ENCODE data around the gene GPRIN1. TPM values are rescaled to one million over a fixed set of nuclear protein-coding genes. Genes with fewer than 3 reads are reported as not detected.

The GPRIN1 gene
- total RNA-seq, 4 donors from 2014 or later: 1.6 to 9.7 (median 3.6) TPM

DNA sequence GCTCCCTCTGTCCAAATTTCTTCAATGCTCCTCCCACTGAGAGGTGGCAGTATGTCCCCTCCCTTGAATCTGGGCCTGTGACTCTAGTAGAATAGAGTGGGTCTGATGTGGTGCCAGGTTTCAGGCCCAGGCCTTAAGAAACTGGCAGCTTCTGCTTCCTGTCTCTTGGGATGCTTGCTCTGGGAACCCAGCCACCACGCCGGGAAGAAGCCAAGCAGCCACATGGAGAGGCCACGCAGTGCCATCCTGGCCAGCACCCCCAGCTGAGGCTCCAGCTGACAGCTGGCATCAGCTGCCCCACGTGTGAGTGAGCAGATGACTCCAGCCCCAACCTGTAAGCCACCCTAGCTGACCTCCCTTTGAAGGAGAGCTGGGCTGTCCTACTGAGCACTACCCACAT is 30.0 kb upstream of the GPRIN1 start:
- TF ChIP-seq POLR2AphosphoS5 (IDR thresholded peaks at IDR 0.05) (no peak), POLR2A (IDR thresholded peaks at IDR 0.05) (no peak), EP300 (IDR thresholded peaks at IDR 0.05; ENCODE audit: low read depth) (no peak)
- TF ChIP-seq, protein P1, sequence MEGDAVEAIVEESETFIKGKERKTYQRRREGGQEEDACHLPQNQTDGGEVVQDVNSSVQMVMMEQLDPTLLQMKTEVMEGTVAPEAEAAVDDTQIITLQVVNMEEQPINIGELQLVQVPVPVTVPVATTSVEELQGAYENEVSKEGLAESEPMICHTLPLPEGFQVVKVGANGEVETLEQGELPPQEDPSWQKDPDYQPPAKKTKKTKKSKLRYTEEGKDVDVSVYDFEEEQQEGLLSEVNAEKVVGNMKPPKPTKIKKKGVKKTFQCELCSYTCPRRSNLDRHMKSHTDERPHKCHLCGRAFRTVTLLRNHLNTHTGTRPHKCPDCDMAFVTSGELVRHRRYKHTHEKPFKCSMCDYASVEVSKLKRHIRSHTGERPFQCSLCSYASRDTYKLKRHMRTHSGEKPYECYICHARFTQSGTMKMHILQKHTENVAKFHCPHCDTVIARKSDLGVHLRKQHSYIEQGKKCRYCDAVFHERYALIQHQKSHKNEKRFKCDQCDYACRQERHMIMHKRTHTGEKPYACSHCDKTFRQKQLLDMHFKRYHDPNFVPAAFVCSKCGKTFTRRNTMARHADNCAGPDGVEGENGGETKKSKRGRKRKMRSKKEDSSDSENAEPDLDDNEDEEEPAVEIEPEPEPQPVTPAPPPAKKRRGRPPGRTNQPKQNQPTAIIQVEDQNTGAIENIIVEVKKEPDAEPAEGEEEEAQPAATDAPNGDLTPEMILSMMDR (IDR thresholded peaks at IDR 0.05): no peak
- no peak overlapping the region for H3K27ac ChIP-seq
- WGBS, 2 donors (ENCODE audit: low coverage in 1 of 2): 52% methylated on average over 4 of the region's 4 CpGs; no CpG with 5 or more reads in 1 of the 2 donors

DNA sequence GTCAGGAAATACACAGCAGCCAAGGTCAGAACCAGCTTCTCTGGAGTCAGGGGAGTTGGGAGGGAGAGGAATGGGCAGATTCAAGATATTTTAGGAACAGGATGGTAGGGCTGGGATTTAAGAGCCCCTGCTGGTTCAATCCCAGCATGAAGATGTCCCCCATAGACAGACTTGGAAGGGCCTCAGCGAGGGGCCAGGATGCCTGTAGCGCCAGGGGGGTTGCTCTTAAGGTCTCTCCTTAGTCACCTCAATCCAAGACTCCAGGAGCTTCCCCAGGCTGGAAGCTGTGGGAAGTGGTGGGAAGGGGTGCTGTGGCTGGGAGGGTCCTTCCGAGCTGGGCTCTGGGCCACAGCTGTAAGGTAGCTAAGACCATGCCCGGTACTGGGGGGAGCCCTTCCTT is 29.3 kb upstream of the GPRIN1 start:
- Histone ChIP-seq H3K9me3 (no peaks in the 10 kb centered on the region), H3K27me3 (peaks cover 11% of the 10 kb centered on the region), H3K36me3 (no peaks in the 10 kb centered on the region), H3K27ac (no peak overlapping the region), H3K4me3 (no peak overlapping the region), H3K4me1 (no peaks in the 10 kb centered on the region)
- DNase-seq: no peak
- intact Hi-C loops (cut with DNase I; ENCODE audit: low total_unique reads): no loop called here
- no peak for TF ChIP-seq POLR2A (IDR thresholded peaks at IDR 0.05)
- TF ChIP-seq, protein P1 (IDR thresholded peaks at IDR 0.05): no peak
- no peak for TF ChIP-seq POLR2AphosphoS5 (IDR thresholded peaks at IDR 0.05)
- no peak for TF ChIP-seq EP300 (IDR thresholded peaks at IDR 0.05; ENCODE audit: low read depth)
- in situ Hi-C loops (cut with MboI; ENCODE audit: low pct_ligation_motif_present in 1 of 4, low pct_unique_long_range_greater_than_20kb in 1 of 4, low sequenced_read_pairs in 3 of 4): no loop called here
- WGBS, 2 donors (ENCODE audit: low coverage in 1 of 2): 71% methylated on average over 3 of the region's 4 CpGs; no CpG with 5 or more reads in 1 of the 2 donors

More for the DNA sequence above, 30.0 kb upstream of the GPRIN1 start:
- in situ Hi-C loops (cut with MboI; ENCODE audit: low pct_ligation_motif_present in 1 of 4, low pct_unique_long_range_greater_than_20kb in 1 of 4, low sequenced_read_pairs in 3 of 4) (no loop called here), intact Hi-C loops (cut with DNase I; ENCODE audit: low total_unique reads) (no loop called here)
- Histone ChIP-seq H3K36me3 (no peaks in the 10 kb centered on the region), H3K27me3 (peaks cover 8% of the 10 kb centered on the region), H3K4me1 (no peaks in the 10 kb centered on the region), H3K9me3 (no peaks in the 10 kb centered on the region), H3K4me3 (no peak overlapping the region)
- no peak for DNase-seq

DNA sequence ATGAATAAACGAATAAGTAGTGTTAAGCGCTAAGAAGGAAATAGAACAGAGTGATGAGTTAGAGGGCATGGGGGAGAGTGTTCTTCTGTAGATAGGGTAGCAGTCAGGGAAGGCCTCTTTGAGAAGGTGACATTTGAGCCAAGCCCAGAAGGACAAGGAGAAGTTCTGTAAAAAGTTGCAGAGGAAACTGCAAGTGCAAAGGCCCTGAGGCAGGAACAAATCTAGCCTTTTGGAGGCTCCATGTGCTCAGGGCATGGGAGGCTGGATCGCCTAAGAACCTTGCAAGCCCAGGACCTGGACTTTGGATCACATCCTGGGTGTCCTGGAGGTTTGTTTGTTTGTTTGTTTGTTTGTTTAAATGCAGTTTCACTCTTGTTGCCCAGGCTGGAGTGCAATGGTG is 28.5 kb upstream of the GPRIN1 start:
- TF ChIP-seq POLR2A (IDR thresholded peaks at IDR 0.05) (no peak), EP300 (IDR thresholded peaks at IDR 0.05; ENCODE audit: low read depth) (no peak), POLR2AphosphoS5 (IDR thresholded peaks at IDR 0.05) (no peak)
- TF ChIP-seq, protein P1 (IDR thresholded peaks at IDR 0.05): no peak
- intact Hi-C loops (cut with DNase I; ENCODE audit: low total_unique reads): no loop called here
- H3K4me3 ChIP-seq: no peak overlapping the region
- no peak overlapping the region for H3K27ac ChIP-seq
- in situ Hi-C loops (cut with MboI; ENCODE audit: low pct_ligation_motif_present in 1 of 4, low pct_unique_long_range_greater_than_20kb in 1 of 4, low sequenced_read_pairs in 3 of 4): no loop called here
- H3K27me3 ChIP-seq: peaks cover 16% of the 10 kb centered on the region
- no peaks in the 10 kb centered on the region for H3K36me3 ChIP-seq
- no peaks in the 10 kb centered on the region for H3K9me3 ChIP-seq
- no peak for DNase-seq
- 93 to 100% methylated on average over 2 to 3 of the region's 3 CpGs for WGBS, 2 donors (ENCODE audit: low coverage in 1 of 2)
- no peaks in the 10 kb centered on the region for H3K4me1 ChIP-seq

DNA sequence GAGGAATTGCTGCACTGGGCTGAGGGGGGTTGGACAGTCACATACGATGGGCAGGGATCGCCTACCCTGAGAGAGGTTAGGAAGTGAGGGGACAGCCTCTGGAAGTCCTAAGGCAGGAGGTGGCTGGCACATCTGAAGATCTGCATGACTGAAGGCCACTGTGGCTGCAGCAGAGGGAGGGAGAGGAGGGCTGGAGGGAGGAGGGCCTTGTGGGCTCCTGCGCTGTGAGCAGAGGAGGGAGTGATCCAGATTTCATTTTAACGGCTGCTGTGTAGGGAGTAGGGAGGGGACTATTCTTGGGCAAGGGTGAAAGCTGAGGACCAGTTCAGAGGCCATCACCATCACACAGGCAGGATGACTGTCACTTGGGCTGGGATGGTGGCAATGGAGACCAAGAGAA is 27.6 kb upstream of the GPRIN1 start:
- intact Hi-C loops (cut with DNase I; ENCODE audit: low total_unique reads) (no loop called here), in situ Hi-C loops (cut with MboI; ENCODE audit: low pct_ligation_motif_present in 1 of 4, low pct_unique_long_range_greater_than_20kb in 1 of 4, low sequenced_read_pairs in 3 of 4) (no loop called here)
- H3K9me3 ChIP-seq: no peaks in the 10 kb centered on the region
- H3K4me1 ChIP-seq: no peaks in the 10 kb centered on the region
- no peak overlapping the region for H3K4me3 ChIP-seq
- DNase-seq: no peak
- no peak overlapping the region for H3K27ac ChIP-seq
- no peaks in the 10 kb centered on the region for H3K36me3 ChIP-seq
- TF ChIP-seq POLR2AphosphoS5 (IDR thresholded peaks at IDR 0.05) (no peak), POLR2A (IDR thresholded peaks at IDR 0.05) (no peak), EP300 (IDR thresholded peaks at IDR 0.05; ENCODE audit: low read depth) (no peak)
- TF ChIP-seq, protein P1 (IDR thresholded peaks at IDR 0.05): no peak
- WGBS, 2 donors (ENCODE audit: low coverage in 1 of 2): 63 to 68% methylated on average over 2 to 4 of the region's 4 CpGs
- peaks cover 25% of the 10 kb centered on the region for H3K27me3 ChIP-seq

All from transverse colon (tissue), 4 donors.